Coronary artery (tissue), 2 donors: ENCODE measurements around the gene CLECL1.
"Not testable (repeated sequence)": the region's sequence is repeated elsewhere in the genome, so short reads cannot be mapped to it uniquely, and the experiment has no call there.

ENCODE experiments used
- DNase-seq: peaks from one replicate; pipeline ENCODE4 v3.0.0-alpha.2; 2017; ENCODE audit warnings: low spot score
- H3K27ac ChIP-seq, 2 donors: fragments of 200-600 bp; sonication (generic); one replicate each; pipeline ENCODE4 v1.5.1; 2016 to 2019
- H3K4me3 ChIP-seq: fragments of 200-600 bp; sonication (generic); 2 replicates; pipeline ENCODE4 v1.5.1; 2016; ENCODE audit warnings: mild to moderate bottlenecking, moderate library complexity
- CTCF ChIP-seq: fragments of 200-600 bp; sonication (generic); IDR thresholded peaks from one replicate; pipeline ENCODE4 v1.5.1; 2019; ENCODE audit warnings: antibody characterized with exemption

Gene CLECL1

GRCh38 chr12:9741726-9742125 lies 8.8 kb upstream of the CLECL1 start:
- H3K4me3 ChIP-seq = no peak overlapping the region
- no peak for TF ChIP-seq CTCF

DNA sequence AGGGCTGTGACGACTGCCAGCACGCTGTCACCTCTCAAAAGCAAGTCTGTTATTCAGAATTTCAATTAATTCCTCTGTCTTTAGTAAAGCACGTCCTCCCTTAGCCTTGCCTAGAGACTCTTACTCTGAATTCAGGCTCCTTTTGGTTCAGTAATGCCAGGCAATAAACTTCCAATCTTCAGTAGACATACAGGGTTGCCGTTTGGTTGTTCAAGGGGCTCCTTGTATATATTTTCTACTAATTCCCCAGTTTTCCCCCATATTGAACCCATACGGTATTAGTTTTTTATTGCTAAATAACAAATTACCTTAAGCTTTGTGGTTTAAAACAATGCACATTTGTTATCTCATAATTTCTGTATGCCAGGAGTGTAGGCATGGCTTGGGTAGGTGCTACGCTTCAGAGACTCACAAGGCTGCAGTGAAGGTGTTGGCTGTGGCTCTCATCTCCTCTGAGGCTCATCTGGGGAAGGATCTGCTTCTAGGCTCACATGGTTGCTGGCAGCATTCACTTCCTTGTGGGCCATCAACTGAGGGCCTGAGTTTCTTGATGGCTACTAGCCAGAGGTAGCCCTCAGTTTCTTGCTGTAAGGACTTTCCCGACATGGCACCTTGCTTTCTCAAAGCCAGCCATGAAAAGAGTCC lies 7.3 kb upstream of the CLECL1 start:
- no peak for TF ChIP-seq CTCF
- no peak for DNase-seq
- Histone ChIP-seq H3K4me3 (peak overlapping the region; percentile 55), H3K27ac (no peak overlapping the region)

More at GRCh38 chr12:9741726-9742125, 8.8 kb upstream of the CLECL1 start:
- DNase-seq = no peak
- no peak overlapping the region for H3K27ac ChIP-seq

DNA sequence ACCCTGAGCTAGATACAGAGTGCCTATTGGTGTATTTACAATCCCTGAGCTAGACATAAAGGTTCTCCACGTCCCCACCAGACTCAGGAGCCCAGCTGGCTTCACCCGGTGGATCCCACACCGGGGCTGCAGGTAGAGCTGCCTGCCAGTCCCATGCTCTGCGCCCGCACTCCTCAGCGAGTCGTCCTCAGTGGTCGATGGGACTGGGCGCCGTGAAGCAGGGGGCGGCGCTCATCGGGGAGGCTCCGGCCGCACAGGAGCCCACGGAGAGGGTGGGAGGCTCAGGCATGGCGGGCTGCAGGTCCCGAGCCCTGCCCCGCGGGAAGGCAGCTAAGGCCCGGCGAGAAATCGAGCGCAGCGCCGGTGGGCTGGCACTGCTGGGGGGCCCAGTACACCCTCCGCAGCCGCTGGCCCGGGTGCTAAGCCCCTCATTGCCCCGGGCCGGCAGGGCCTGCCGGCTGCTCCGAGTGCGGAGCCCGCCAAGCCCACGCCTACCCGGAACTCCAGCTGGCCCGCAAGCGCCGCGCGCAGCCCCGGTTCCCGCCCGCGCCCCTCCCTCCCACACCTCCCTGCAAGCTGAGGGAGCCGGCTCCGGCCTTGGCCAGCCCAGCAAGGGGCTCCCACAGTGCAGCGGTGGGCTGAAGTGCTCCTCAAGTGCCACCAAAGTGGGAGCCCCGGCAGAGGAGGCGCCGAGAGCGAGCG lies 6.7 kb upstream of the CLECL1 start:
- H3K27ac ChIP-seq, DNase-seq: not testable (repeated sequence)

DNA sequence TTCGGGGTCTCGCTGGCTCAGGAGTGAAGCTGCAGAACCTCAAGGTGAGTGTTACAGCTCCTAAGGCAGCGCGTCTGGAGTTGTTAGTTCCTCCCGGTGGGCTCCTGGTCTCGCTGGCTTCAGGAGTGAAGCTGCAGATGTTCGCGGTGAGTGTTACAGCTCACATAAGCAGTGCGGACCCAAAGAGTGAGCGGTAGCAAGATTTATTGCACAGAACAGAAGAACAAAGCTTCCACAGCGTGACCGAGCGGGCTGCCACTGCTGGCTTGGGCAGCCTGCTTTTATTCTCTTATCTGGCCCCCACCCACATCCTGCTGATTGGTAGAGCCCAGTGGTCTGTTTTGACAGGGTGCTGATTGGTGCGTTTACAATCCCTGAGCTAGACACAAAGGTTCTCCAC lies 6.0 kb upstream of the CLECL1 start:
- not testable (repeated sequence) for H3K27ac ChIP-seq

More for the DNA sequence above, 6.7 kb upstream of the CLECL1 start:
- H3K4me3 ChIP-seq = peak overlapping the region; percentile 55

DNA sequence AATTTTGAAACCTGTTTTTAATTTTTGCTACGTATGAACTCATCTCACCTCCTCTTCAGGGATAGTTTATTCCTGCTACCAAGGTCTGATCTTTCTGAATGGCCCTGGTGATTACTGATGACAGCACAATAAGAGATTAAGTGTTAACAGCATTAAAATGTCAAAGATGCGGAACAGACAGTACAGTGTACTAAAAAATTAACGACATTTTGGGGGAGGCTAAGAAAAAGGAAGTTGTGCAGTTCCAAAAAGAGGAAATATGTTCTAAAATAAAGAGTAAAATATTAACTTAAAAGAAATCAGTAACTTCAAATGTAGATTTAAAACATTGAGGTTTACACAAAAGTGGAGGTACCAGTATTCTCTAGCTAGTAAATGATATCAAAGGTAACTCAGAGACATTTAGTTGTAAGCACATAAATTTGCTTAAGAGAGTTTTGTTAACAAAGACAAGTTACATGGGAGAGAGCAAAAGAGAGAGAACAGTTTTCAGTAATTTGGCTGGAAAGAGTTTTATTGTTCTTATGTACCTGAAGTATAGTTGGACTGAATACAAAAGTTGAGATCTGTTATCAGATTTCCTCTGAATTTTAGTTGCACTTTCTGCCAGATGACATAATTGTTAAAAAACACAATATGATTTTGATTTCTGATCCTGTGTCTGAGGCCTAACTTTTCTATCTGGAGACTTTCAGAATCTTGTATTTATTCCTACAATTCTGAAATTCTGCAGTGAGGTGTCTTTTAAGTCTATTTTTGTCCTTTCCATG lies 4.2 kb upstream of the CLECL1 start:
- no peak for DNase-seq
- Histone ChIP-seq H3K27ac (peak overlapping the region in 1 of 2 donors; percentile 42), H3K4me3 (no peak overlapping the region)
- no peak for TF ChIP-seq CTCF

More for the DNA sequence above, 6.0 kb upstream of the CLECL1 start:
- not testable (repeated sequence) for H3K4me3 ChIP-seq, DNase-seq

DNA sequence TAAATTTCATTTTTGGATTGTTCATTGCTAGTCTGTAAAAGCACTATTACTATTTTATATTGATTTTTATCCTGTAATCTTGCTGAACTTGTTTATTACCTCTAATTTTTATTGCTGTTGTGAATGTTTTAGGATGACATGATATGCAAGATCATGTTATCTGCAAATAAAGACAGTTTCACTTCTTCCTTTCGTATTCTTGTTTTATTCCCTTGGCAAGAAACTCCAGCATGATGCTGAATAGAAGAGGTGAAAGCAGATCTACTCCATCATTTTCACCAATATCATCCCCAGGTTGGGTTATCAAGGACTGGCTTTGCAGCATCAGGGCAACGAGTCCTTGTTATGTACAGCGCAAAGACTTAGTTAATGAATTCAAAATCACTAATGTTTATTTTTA lies 2.7 kb upstream of the CLECL1 start:
- H3K4me3 ChIP-seq = no peak overlapping the region
- H3K27ac ChIP-seq = no peak overlapping the region
- TF ChIP-seq CTCF = no peak
- no peak for DNase-seq

DNA sequence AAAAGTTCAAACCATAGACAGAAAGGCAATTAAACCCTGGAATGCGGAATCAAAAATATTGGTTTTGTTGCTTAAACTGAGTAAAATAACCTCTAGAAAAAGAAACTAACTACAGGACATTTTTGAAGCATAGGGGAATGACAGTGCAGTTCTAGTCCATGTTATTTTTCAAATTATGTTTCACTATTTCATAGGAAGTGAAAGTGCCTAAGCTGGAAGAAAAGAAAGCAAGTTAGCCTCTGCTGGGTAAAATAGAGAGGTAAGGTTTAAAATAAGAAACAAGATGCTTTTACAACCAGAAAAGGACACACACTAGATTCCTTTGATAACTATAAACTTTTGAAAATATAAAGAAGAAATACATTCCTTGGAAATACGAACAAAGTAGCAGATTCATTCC lies 1.1 kb downstream of the CLECL1 start:
- Histone ChIP-seq H3K4me3 (no peak overlapping the region), H3K27ac (no peak overlapping the region)
- DNase-seq = no peak
- no peak for TF ChIP-seq CTCF
